Stimulated activated naive B cell treated with anti-CD40 and anti-IgM and Interleukin-4, amounts not matched to agents 10 μg/mL and 1 μg/mL and 100 μg/mL, for 72 hours (primary cell): ENCODE data around the gene STUM.

ENCODE experiments used
- ATAC-seq, 2 donors: fragments of 150-1000 bp; cut with Tn5 transposase; replicated peaks; 2 replicates each; pipeline ENCODE4 v1.10.0; 2021; ENCODE audit warnings: moderate library complexity in 1 of 2
- DNase-seq: peaks from one replicate; pipeline ENCODE4 v3.0.0; 2021
- H3K27ac Mint-ChIP-seq: one replicate; pipeline ENCODE4 v1.8.0; 2022; ENCODE audit warnings: mild to moderate bottlenecking, mixed read lengths
- H3K27me3 Mint-ChIP-seq, 2 donors: one replicate each; pipeline ENCODE4 v1.8.0; 2022; ENCODE audit warnings: mixed read lengths in 2 of 2
- H3K36me3 Mint-ChIP-seq, 2 donors: one replicate each; pipeline ENCODE4 v1.8.0; 2022; ENCODE audit warnings: mixed read lengths in 2 of 2, mild to moderate bottlenecking in 1 of 2
- H3K4me1 Mint-ChIP-seq, 2 donors: one replicate each; pipeline ENCODE4 v1.8.0; 2022; ENCODE audit warnings: mixed read lengths in 2 of 2, mild to moderate bottlenecking in 1 of 2
- H3K4me3 Mint-ChIP-seq, 2 donors: one replicate each; pipeline ENCODE4 v1.8.0; 2022; ENCODE audit warnings: mild to moderate bottlenecking in 2 of 2, mixed read lengths in 2 of 2, moderate library complexity in 1 of 2
- H3K9me3 Mint-ChIP-seq, 2 donors: one replicate each; pipeline ENCODE4 v1.8.0; 2022; ENCODE audit warnings: mixed read lengths in 2 of 2, mild to moderate bottlenecking in 1 of 2

The STUM gene

DNA sequence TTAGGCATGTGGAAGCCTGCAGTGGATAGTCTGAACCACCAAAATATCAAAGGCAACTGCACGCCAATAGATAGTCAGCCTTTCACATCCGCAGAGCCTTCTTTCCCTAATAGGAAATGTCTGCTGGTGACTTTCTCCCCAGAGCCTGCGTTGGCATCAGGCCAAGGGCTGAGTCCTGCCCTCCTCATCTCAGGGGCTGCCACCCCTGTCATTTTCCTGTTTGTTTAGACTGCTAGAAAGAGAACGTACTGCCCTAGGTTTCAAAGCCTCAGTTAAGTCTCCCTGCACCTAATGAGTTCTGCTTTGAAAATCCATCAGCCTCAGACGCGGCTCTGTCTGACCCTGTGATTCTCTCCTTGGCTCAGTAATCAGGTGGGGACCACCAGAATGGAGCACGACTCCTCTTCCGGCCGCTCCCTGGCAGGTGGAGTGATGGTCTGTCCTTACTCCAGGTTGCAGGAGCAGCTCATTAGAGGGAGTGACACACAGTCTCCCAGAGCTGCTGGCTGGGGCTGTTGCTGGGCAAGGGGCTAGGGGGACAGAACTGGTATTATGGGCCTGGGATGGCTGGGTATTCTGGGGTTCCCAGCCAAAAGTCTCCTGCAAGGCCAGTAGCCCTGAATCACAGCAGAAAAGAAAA lies 27.3 kb downstream of the STUM start:
- Mint-ChIP-seq H3K4me3 (no peak overlapping the region), H3K36me3 (no peaks in the 10 kb centered on the region), H3K4me1 (peaks cover 0 to 5% of the 10 kb centered on the region in 2 donors), H3K9me3 (no peaks in the 10 kb centered on the region), H3K27me3 (no peaks in the 10 kb centered on the region), H3K27ac (no peak overlapping the region)
- DNase-seq (no peak), ATAC-seq (no peak)

DNA sequence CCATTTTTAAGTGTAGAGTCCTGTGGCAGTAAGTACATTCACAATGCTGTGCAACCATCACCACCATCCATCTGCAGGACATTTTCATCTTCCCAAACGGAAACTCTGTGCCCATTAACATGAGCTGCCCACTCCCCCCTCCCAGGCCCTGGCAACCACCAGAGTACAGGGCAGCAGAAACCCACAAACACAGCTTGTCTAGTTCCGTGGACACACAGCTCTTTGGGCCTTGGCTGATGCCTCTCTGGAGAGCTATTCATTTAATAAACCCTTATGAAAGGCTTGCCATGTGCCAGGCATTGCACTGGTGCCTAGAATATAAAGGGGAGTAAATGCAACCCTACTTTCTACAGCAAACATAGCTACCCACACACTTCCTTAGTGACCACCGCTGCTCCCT lies 28.0 kb downstream of the STUM start:
- no peak overlapping the region for H3K4me3 Mint-ChIP-seq
- no peak for ATAC-seq
- H3K9me3 Mint-ChIP-seq, result no peaks in the 10 kb centered on the region
- H3K27ac Mint-ChIP-seq, result no peak overlapping the region
- H3K36me3 Mint-ChIP-seq, result no peaks in the 10 kb centered on the region
- peaks cover 0 to 5% of the 10 kb centered on the region in 2 donors for H3K4me1 Mint-ChIP-seq
- no peak for DNase-seq
- H3K27me3 Mint-ChIP-seq, result no peaks in the 10 kb centered on the region

DNA sequence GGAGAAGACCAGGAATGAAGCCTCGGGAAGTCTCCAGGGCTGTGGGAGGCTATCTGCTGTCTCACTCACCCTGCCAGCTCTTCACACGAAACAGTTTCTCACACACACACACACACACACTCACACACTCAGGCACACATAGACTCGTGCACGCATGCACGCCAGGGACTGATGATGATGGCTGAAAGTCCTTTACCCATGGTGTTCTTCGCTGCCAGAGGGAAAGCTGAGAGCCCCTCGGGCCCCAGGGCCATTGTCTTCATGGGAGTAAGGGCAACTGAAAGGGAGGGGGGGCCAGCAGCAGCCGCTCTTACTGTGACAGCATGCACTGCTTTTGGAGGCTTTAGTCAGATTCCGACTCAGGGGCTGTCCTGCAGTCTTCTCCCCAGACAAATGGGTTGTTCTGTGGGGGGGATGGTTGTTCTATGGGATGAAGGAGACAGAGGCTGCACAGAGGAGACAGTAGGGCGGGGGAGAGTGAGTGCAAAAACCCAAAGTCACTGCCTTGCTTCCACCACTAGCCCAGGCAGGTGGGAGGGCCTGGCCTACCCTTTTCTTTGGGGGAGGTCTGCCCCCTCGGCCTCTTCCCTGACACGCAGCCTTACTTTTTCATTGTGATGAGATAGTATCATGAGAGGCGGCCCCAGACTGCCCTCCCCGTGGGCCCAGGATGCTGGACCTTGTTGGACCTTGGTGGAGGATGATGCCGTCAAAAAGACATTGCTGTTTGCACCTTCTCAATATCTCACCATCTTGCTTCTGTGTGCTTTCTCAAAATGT lies 29.0 kb downstream of the STUM start:
- Mint-ChIP-seq H3K27me3 (no peaks in the 10 kb centered on the region), H3K36me3 (no peaks in the 10 kb centered on the region), H3K4me3 (no peak overlapping the region), H3K9me3 (no peaks in the 10 kb centered on the region), H3K27ac (no peak overlapping the region), H3K4me1 (peaks cover 0 to 5% of the 10 kb centered on the region in 2 donors)
- no peak for DNase-seq
- ATAC-seq, result no peak

DNA sequence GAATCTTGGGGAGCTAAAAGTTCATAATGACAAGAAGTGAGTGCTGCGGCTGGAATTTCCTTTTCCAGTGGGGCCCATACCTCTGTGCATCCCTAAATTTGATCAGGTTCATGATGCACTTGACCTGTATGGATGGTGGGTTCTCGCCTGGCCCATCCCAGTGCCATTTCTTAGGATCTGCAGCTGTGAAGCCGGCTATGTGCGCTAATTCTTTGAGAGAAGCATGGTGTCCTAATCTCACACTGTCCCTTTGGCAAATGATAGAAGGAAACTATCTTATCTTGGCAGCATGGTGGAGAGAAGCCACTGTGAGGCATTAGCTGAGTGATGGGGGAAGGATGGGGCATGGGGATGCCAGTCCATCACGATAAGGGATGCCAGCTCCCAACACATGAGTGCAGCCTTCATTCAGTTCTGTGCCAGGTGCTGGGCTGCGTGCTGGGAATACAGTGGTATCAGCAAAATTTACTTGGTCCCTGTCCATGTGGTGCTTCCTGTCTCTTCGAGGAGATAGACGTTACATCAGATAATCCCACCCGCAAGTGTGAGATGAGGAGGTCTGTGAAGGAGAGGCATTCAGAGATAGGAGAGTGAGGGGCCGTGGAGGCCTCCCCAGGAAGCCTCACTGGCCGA lies 30.5 kb downstream of the STUM start:
- ATAC-seq (no peak), DNase-seq (no peak)
- H3K36me3 Mint-ChIP-seq, result no peaks in the 10 kb centered on the region
- H3K27ac Mint-ChIP-seq, result no peak overlapping the region
- H3K27me3 Mint-ChIP-seq, result no peaks in the 10 kb centered on the region
- peaks cover 0 to 5% of the 10 kb centered on the region in 2 donors for H3K4me1 Mint-ChIP-seq
- H3K9me3 Mint-ChIP-seq, result no peaks in the 10 kb centered on the region
- H3K4me3 Mint-ChIP-seq, result no peak overlapping the region

DNA sequence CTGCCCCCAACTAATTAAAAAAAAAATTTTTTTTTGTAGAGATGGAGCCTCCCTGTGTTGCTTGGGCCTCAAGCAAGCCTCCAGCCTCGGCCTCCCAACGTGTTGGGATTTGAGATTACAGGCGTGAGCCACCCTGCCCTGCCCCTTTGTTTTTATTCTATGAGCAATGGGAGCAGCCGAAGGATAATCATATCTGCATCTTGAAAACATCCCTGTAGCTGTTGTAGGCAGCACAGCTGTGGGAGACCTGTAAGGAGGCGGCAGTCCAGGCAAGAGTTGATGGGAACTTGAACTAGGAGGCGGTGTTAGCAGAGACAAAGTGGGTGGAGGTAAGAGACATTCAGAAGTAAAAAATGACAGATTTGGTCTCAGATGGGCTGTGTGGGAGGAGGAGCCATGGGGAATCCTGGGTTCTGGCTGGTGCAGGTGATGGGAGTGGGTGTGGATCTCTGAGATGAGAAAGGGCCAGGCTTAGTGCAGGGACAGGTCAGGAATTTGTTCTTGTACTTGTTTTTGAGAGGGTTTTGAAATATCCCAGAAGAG lies 31.3 kb downstream of the STUM start:
- DNase-seq, result no peak
- no peak overlapping the region for H3K4me3 Mint-ChIP-seq
- no peaks in the 10 kb centered on the region for H3K36me3 Mint-ChIP-seq
- H3K27ac Mint-ChIP-seq, result no peak overlapping the region
- no peak for ATAC-seq
- H3K4me1 Mint-ChIP-seq, result peaks cover 0 to 4% of the 10 kb centered on the region in 2 donors
- H3K27me3 Mint-ChIP-seq, result no peaks in the 10 kb centered on the region
- no peaks in the 10 kb centered on the region for H3K9me3 Mint-ChIP-seq

DNA sequence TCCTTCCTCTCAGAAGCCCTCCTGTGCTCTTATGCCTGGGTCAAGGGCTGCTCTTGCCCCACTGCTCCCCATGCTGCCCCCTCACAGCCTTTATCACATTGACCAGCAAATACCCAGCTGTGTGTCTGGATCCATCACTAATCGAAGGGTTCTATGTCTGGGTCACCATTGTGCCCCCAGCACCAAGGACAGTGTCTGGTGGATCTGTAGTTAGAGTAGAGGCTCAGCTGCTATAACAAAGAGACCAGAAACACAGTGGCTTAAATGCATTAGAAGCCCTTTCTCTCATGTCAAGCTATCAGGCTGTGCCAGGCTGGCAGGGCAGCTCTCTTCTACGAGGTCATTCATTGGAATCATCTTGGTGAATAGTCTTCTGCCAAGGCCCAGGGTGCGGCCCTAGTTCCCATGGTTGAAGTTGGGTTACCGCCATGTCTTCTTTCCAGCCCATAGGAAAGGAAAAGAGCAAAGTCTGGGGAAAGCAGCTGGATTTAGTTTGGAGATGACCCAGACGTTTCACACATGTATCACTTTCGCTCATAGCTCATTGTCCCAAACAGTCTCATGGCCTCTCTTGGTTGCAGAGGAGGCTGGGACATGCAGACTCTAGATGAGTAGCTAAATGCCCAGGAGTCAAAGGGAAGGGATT lies 32.2 kb downstream of the STUM start:
- Mint-ChIP-seq H3K4me1 (peaks cover 0 to under 1% of the 10 kb centered on the region in 2 donors), H3K27ac (no peak overlapping the region), H3K4me3 (no peak overlapping the region), H3K27me3 (no peaks in the 10 kb centered on the region), H3K36me3 (no peaks in the 10 kb centered on the region), H3K9me3 (no peaks in the 10 kb centered on the region)
- ATAC-seq (no peak), DNase-seq (no peak)

DNA sequence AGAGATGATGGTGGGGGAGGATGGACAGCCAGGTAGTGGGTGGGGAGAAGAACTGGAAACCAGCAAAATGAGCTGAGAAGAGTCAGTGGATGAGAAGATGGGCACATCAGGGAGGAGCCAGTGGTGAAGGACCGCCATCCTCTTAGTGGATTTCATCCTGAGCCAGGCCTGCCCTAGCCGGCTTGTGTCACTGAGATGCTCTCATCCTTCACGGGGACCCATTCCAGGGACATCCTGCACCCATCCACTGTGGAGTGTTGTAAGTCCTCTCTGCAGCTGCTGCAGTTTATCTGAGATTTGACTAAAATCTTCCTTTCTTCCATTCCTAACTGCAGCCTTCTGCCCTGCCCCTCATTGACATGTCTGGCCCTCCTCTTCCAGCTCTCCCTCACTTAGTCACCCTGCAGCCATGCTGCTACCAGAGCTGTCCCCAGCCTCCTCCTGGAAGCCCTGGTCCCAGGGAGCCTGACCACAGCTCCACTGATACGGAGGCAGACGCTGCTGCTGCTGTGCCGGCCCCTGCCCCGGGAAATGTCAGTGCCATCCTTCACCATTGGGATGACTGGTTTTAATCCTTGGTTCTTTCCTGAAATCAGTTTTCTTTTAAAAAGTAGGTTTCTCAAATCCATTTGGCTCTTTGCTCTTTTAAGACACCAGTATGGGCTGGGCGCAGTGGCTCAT lies 33.2 kb downstream of the STUM start:
- no peak for DNase-seq
- Mint-ChIP-seq H3K9me3 (no peaks in the 10 kb centered on the region), H3K4me1 (no peaks in the 10 kb centered on the region), H3K36me3 (no peaks in the 10 kb centered on the region), H3K27me3 (no peaks in the 10 kb centered on the region), H3K4me3 (no peak overlapping the region), H3K27ac (no peak overlapping the region)
- ATAC-seq, result no peak

DNA sequence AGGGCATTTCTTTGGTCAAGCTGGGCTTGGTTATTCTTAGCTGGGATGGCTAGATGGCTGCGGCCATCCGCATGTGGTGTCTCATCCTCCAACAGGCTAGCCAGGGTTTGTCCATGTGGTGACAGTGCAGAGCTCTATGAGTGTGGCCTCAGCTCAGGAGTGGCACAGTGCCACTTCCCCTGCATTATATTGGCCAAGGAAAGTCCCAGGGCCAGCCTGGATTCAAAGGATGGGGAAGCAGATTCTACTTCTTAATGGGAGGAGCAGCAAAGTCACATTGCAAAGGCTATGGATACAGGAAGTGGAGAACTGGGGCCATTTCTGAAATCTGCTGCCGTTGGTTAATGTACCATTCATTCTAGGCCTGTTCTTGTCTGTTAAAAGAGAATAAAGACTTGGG lies 34.4 kb downstream of the STUM start:
- Mint-ChIP-seq H3K36me3 (no peaks in the 10 kb centered on the region), H3K9me3 (no peaks in the 10 kb centered on the region), H3K27ac (no peak overlapping the region), H3K4me3 (no peak overlapping the region), H3K27me3 (no peaks in the 10 kb centered on the region), H3K4me1 (no peaks in the 10 kb centered on the region)
- DNase-seq, result no peak
- no peak for ATAC-seq

DNA sequence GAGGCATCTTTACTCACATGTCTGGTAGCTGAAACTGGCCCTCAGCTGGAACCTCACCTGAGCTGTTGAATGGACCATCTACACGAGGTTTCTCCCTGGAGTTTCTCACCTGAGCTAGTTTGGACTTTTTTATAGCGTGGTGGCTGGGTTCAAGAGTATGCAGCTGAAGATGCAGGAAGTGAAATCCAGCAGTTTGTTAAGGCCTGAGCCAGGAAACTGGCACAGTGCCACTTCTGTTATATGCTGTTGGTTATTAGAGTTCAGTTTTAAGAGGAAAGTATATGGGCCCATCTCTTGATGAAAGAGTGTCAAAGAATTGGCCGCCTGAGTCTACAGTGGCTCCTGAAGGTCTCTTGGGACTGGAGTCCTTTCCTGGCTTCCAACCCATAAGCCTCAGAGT lies 35.6 kb downstream of the STUM start:
- DNase-seq (no peak), ATAC-seq (no peak)
- no peaks in the 10 kb centered on the region for H3K9me3 Mint-ChIP-seq
- H3K4me3 Mint-ChIP-seq, result no peak overlapping the region
- no peak overlapping the region for H3K27ac Mint-ChIP-seq
- no peaks in the 10 kb centered on the region for H3K4me1 Mint-ChIP-seq
- no peaks in the 10 kb centered on the region for H3K36me3 Mint-ChIP-seq
- H3K27me3 Mint-ChIP-seq, result no peaks in the 10 kb centered on the region

DNA sequence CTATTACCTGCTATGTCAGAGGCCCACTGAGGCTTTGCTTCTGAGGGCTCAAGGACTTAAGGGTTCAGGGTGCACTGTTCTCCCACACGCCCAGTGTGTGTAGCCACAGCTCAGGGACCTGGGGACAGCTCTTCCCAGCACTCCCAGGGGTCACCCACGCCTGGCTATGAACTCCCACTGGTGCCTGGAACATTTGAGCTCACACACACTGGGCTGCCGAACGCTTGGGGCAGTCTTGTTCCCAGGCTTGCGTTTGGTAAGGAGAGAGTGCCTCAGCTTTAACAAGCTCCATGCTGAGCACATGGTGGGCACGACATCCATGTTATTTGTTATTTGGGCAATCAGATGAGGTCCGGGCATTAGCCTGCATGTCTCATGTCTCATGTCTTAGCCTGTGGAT lies 37.6 kb downstream of the STUM start:
- H3K9me3 Mint-ChIP-seq, result no peaks in the 10 kb centered on the region
- no peak overlapping the region for H3K4me3 Mint-ChIP-seq
- ATAC-seq (no peak), DNase-seq (no peak)
- H3K4me1 Mint-ChIP-seq, result no peaks in the 10 kb centered on the region
- H3K27ac Mint-ChIP-seq, result no peak overlapping the region
- H3K36me3 Mint-ChIP-seq, result no peaks in the 10 kb centered on the region
- H3K27me3 Mint-ChIP-seq, result peaks cover 0 to 9% of the 10 kb centered on the region in 2 donors

DNA sequence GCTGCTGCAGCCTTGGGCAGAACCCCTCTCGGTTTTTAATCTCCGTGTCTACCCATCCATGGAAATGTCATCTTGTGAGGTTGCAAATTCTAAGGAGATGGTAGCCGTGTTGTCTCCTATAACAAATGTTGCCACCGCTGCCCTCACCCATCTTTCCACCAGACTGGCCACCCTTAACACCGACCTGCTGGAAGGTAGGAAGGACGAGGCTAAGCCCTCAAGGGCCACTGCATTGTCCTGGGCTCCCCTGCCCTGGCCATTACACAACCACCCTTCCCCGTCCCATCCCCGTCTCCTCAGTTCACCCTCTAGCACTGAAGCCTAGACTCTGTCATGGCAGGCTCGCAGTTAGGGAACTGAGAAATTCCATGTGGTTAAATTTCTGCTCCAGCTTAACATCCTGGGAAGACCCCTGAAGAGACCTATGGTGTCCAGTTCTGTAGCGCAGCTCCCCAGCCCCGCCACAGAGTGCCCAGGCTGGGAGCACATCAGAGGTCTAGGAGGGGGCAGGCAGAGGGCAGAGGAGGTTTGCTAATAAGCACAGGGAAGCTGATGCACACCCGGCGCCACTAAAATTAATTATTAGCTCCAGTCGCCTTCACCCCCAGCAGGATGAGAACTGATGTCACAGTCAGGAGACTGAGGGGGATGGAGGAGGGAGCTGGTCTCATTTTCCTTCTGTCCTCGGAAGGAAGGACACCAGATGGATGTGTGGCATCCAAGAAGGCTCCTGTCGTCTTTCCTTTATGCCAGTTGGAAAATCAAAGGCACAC lies 38.3 kb downstream of the STUM start:
- Mint-ChIP-seq H3K27ac (no peak overlapping the region), H3K4me1 (no peaks in the 10 kb centered on the region), H3K27me3 (peaks cover 0 to 9% of the 10 kb centered on the region in 2 donors), H3K36me3 (no peaks in the 10 kb centered on the region), H3K4me3 (no peak overlapping the region), H3K9me3 (no peaks in the 10 kb centered on the region)
- DNase-seq (no peak), ATAC-seq (no peak)

DNA sequence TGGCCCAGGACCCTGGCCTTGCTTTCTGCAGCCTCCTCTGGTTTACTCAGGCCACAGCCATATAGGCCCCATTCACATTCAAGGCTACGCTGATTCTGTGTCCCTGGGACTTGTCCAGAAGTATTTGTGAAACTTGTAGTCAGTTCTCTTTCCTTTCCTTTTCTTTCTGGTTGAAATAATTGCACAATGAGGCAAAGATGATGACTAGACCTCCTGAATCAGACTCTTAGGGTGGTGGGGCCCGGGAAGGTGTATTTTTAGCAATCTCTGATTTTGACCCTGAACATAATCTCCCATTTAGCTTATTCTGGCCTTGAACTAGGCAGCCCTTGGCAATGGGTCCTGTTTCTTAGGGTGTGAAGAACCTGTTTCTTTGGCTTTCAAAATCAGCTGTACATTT lies 39.9 kb downstream of the STUM start:
- peaks cover 5 to 13% of the 10 kb centered on the region in 2 donors for H3K27me3 Mint-ChIP-seq
- DNase-seq (no peak), ATAC-seq (no peak)
- no peaks in the 10 kb centered on the region for H3K4me1 Mint-ChIP-seq
- no peaks in the 10 kb centered on the region for H3K9me3 Mint-ChIP-seq
- no peak overlapping the region for H3K4me3 Mint-ChIP-seq
- peaks cover 0 to 2% of the 10 kb centered on the region in 2 donors for H3K36me3 Mint-ChIP-seq
- H3K27ac Mint-ChIP-seq, result no peak overlapping the region

DNA sequence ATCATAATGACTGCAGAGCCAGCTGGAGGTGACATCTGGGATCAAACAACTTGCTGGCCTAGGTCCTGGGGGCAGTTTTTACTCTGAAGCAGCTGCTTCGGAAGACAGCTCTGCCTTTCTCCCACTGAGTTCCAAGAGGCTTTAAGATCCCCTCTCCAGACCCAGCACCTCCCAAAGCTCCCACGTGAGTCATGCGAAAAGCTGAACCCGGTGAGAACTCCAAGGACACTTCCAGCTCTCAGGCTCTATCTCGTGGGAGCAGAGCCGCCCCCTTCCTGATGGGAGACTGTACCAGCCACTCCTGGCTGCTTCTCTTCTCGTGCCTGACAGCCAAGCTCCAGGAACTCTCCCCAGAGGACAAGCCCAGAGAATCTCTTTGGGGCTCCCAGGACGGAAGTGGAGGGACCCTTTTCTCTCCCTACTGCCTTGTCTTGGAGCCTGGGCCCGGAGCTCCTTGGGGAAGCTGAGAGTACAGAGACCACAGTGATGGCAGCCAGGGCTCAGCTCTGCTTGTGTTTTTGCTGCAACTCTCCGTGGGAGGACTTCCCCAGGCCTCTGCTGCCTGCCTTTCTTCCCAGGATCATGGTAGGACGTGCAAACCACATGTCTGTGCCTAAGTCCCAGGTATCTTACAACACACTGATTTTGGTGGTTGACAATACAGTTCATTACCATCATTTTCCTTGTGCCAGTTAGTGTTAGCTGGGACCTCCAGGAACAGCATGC lies 40.6 kb downstream of the STUM start:
- H3K27ac Mint-ChIP-seq, result no peak overlapping the region
- H3K27me3 Mint-ChIP-seq, result peaks cover 12 to 19% of the 10 kb centered on the region in 2 donors
- H3K4me1 Mint-ChIP-seq, result peaks cover 0 to 2% of the 10 kb centered on the region in 2 donors
- no peak for DNase-seq
- no peak overlapping the region for H3K4me3 Mint-ChIP-seq
- peaks cover 0 to 2% of the 10 kb centered on the region in 2 donors for H3K36me3 Mint-ChIP-seq
- ATAC-seq, result no peak
- H3K9me3 Mint-ChIP-seq, result no peaks in the 10 kb centered on the region
